Nephron (organoid): ENCODE measurements around the gene SLC25A27.

Source experiments
- H3K27ac Mint-ChIP-seq, 3 experiments: 2 replicates each; pipeline ENCODE4 v1.8.0; 2020; ENCODE audit warnings: mixed read lengths in 3 of 3, mild to moderate bottlenecking in 2 of 3, moderate library complexity in 1 of 3
- H3K27me3 Mint-ChIP-seq: 2 replicates; pipeline ENCODE4 v1.8.0; 2021; ENCODE audit warnings: low read depth, mild to moderate bottlenecking, moderate library complexity, mixed read lengths
- H3K36me3 Mint-ChIP-seq: 2 replicates; pipeline ENCODE4 v1.8.0; 2020; ENCODE audit warnings: low read depth, mixed read lengths
- H3K4me1 Mint-ChIP-seq: 2 replicates; pipeline ENCODE4 v1.8.0; 2020; ENCODE audit warnings: mixed read lengths
- H3K4me3 Mint-ChIP-seq, 3 experiments: 2 replicates each; pipeline ENCODE4 v1.8.0; 2020; ENCODE audit warnings: mild to moderate bottlenecking in 3 of 3, mixed read lengths in 3 of 3, moderate library complexity in 2 of 3
- H3K9me3 Mint-ChIP-seq: 2 replicates; pipeline ENCODE4 v1.8.0; 2020; ENCODE audit warnings: mixed read lengths
- TF ChIP-seq, protein P1 (sequence below), 3 experiments: fragments of 200-600 bp; sonication (generic); IDR thresholded peaks; one replicate each; pipeline ENCODE4 v1.5.0; 2021; ENCODE audit warnings: antibody characterized with exemption in 3 of 3; ENCODE audit not compliant: unreplicated experiment in 3 of 3

The SLC25A27 gene

DNA sequence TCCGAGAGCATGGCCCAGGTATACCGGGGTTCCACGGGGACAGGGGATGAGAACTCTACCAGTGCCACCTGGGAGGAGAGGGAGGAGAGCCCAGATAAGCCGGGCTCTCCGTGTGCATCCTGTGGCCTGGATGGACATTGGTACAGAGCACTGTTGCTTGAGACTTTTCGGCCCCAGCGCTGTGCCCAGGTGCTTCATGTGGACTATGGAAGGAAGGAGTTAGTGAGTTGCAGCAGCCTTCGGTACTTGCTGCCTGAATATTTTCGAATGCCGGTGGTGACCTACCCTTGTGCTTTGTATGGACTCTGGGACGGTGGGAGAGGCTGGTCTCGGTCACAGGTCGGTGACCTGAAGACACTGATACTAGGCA lies 36.2 kb downstream of the SLC25A27 start:
- H3K4me3 Mint-ChIP-seq = no peak overlapping the region
- H3K9me3 Mint-ChIP-seq = peaks cover 8% of the 10 kb centered on the region
- no peaks in the 10 kb centered on the region for H3K27me3 Mint-ChIP-seq
- TF ChIP-seq, protein P1, sequence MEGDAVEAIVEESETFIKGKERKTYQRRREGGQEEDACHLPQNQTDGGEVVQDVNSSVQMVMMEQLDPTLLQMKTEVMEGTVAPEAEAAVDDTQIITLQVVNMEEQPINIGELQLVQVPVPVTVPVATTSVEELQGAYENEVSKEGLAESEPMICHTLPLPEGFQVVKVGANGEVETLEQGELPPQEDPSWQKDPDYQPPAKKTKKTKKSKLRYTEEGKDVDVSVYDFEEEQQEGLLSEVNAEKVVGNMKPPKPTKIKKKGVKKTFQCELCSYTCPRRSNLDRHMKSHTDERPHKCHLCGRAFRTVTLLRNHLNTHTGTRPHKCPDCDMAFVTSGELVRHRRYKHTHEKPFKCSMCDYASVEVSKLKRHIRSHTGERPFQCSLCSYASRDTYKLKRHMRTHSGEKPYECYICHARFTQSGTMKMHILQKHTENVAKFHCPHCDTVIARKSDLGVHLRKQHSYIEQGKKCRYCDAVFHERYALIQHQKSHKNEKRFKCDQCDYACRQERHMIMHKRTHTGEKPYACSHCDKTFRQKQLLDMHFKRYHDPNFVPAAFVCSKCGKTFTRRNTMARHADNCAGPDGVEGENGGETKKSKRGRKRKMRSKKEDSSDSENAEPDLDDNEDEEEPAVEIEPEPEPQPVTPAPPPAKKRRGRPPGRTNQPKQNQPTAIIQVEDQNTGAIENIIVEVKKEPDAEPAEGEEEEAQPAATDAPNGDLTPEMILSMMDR (IDR thresholded peaks at IDR 0.05; ENCODE audit: unreplicated experiment in 3 of 3) = no peak
- H3K36me3 Mint-ChIP-seq = no peaks in the 10 kb centered on the region
- H3K4me1 Mint-ChIP-seq = peaks cover 17% of the 10 kb centered on the region
- H3K27ac Mint-ChIP-seq = no peak overlapping the region

DNA sequence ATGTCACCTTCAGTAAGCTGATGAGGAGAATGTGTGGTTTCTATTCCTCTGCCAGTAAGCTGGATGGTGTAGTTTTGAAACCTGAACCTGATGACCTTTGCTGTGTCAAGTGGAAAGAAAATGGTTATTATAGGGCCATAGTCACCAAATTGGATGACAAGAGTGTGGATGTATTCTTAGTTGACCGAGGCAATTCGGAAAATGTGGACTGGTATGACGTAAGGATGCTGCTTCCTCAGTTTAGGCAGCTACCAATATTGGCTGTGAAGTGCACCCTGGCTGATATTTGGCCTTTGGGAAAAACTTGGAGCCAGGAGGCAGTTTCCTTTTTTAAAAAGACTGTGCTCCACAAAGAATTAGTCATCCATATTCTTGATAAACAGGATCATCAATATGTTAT lies 36.9 kb downstream of the SLC25A27 start:
- Mint-ChIP-seq H3K27me3 (no peaks in the 10 kb centered on the region), H3K4me1 (peaks cover 17% of the 10 kb centered on the region), H3K27ac (no peak overlapping the region), H3K4me3 (no peak overlapping the region), H3K36me3 (no peaks in the 10 kb centered on the region), H3K9me3 (peaks cover 8% of the 10 kb centered on the region)
- TF ChIP-seq, protein P1 (IDR thresholded peaks at IDR 0.05; ENCODE audit: unreplicated experiment in 3 of 3) = no peak

DNA sequence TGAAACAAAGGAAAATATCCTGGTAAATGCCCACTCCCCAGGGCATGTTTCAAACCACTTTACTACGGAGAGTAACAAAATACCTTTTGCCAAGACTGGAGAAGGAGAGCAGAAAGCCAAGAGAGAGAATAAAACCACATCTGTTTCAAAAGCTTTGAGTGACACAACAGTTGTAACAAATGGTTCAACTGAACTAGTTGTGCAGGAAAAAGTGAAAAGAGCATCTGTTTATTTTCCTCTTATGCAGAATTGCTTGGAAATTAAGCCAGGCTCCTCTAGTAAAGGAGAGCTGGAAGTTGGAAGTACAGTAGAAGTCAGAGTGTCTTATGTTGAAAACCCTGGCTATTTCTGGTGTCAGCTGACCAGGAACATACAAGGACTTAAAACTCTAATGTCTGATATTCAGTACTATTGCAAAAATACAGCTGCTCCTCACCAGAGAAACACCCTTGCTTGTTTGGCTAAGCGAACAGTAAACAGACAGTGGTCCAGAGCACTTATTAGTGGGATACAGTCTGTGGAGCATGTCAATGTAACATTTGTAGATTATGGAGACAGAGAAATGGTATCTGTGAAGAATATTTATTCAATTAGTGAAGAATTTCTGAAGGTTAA lies 37.5 kb downstream of the SLC25A27 start:
- TF ChIP-seq, protein P1 (IDR thresholded peaks at IDR 0.05; ENCODE audit: unreplicated experiment in 3 of 3) = no peak
- no peaks in the 10 kb centered on the region for H3K36me3 Mint-ChIP-seq
- H3K9me3 Mint-ChIP-seq = peaks cover 8% of the 10 kb centered on the region
- peaks cover 17% of the 10 kb centered on the region for H3K4me1 Mint-ChIP-seq
- no peaks in the 10 kb centered on the region for H3K27me3 Mint-ChIP-seq
- H3K4me3 Mint-ChIP-seq = no peak overlapping the region
- H3K27ac Mint-ChIP-seq = peak overlapping the region in 2 of 3 experiments; percentile 49 to 64

DNA sequence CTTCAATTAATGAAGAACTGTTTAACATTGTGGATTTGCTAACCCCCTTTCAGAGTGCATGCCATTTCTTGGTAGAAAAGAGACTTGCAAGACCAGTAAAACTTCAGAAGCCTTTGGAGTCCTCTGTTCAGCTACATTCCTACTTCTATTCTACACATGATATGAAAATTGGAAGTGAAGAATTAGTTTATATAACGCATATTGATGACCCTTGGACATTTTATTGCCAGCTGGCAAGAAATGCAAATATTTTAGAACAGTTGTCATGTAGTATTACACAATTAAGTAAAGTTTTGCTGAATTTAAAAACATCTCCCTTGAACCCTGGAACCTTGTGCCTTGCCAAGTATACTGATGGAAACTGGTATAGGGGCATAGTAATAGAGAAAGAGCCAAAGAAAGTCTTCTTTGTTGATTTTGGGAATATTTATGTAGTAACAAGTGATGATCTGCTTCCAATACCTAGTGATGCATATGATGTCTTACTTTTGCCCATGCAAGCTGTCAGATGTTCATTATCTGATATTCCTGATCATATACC lies 38.2 kb downstream of the SLC25A27 start:
- Mint-ChIP-seq H3K4me1 (peaks cover 17% of the 10 kb centered on the region), H3K27ac (peak overlapping the region in 1 of 3 experiments; percentile 64), H3K36me3 (no peaks in the 10 kb centered on the region), H3K4me3 (no peak overlapping the region), H3K27me3 (no peaks in the 10 kb centered on the region), H3K9me3 (peaks cover 8% of the 10 kb centered on the region)
- TF ChIP-seq, protein P1 (IDR thresholded peaks at IDR 0.05; ENCODE audit: unreplicated experiment in 3 of 3) = no peak

DNA sequence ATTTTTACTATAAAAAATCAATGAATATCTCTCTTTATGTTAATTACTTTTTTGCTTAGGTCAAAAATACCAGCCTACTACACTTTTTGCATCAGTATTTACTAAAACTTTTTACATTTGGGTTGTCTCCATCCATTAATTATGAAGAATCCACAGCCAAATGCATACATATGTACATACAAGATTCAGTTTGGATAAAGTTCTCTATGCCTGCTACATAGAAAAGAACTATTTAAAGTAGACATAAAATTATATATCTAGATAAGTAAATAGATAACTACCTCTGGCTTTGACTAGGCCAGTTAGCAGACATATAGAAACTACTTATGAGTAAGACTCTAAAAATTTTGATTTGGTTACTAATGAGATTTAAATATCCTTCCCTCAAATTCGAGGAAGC lies 47.2 kb downstream of the SLC25A27 start:
- H3K4me1 Mint-ChIP-seq = no peaks in the 10 kb centered on the region
- no peaks in the 10 kb centered on the region for H3K9me3 Mint-ChIP-seq
- no peak overlapping the region for H3K4me3 Mint-ChIP-seq
- H3K36me3 Mint-ChIP-seq = no peaks in the 10 kb centered on the region
- no peak overlapping the region for H3K27ac Mint-ChIP-seq
- TF ChIP-seq, protein P1 (IDR thresholded peaks at IDR 0.05; ENCODE audit: unreplicated experiment in 3 of 3) = no peak
- H3K27me3 Mint-ChIP-seq = no peaks in the 10 kb centered on the region

DNA sequence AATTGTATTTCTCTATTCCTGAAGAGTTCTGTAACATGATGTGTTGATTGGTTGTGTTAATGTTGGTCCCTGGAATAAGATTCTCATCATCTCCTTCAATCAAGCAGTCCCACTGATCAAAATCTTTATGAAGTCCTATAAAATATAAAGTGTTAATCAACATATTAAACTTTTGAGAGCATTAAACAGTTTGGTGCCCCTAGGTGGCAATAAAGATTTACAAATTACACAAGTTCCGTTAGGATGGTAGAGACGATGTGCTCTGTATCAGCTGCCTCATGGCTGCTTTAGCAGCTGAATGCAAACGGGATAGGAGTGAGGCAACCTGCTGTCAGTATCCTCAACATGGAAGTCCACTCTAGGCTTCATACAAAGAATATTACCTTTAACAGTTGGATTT lies 51.8 kb downstream of the SLC25A27 start:
- no peak overlapping the region for H3K4me3 Mint-ChIP-seq
- no peaks in the 10 kb centered on the region for H3K4me1 Mint-ChIP-seq
- TF ChIP-seq, protein P1 (IDR thresholded peaks at IDR 0.05; ENCODE audit: unreplicated experiment in 3 of 3) = no peak
- no peaks in the 10 kb centered on the region for H3K9me3 Mint-ChIP-seq
- no peaks in the 10 kb centered on the region for H3K36me3 Mint-ChIP-seq
- H3K27me3 Mint-ChIP-seq = no peaks in the 10 kb centered on the region
- no peak overlapping the region for H3K27ac Mint-ChIP-seq
